H9 (cell line): ENCODE results near the gene FOLR1. TPM values are rescaled to one million over a fixed set of nuclear protein-coding genes. Genes with fewer than 3 reads are reported as not detected.

Experiments
- DNase-seq: peaks from one replicate; pipeline ENCODE4 v3.0.0-alpha.2; 2017
- H2AFZ ChIP-seq: one replicate; pipeline ENCODE4 v1.6.1; 2013; ENCODE audit warnings: mild to moderate bottlenecking, low read length, control low read depth, moderate library complexity
- H2AK5ac ChIP-seq: 2 replicates; pipeline ENCODE4 v1.6.1; 2013; ENCODE audit warnings: low read length, control low read depth, mixed read lengths; ENCODE audit not compliant: insufficient read length
- H2BK120ac ChIP-seq: one replicate; pipeline ENCODE4 v1.6.1; 2013; ENCODE audit warnings: low read depth, mild to moderate bottlenecking, low read length, control low read depth, inconsistent platforms; ENCODE audit not compliant: poor library complexity, severe bottlenecking
- H2BK12ac ChIP-seq: 2 replicates; pipeline ENCODE4 v1.6.1; 2013; ENCODE audit warnings: low read length, control low read depth, mixed read lengths, low read depth; ENCODE audit not compliant: insufficient read length
- H2BK15ac ChIP-seq: 2 replicates; pipeline ENCODE4 v1.6.1; 2013; ENCODE audit warnings: low read depth, low read length, control low read depth
- H2BK20ac ChIP-seq: one replicate; pipeline ENCODE4 v1.6.1; 2013; ENCODE audit warnings: low read depth, mild to moderate bottlenecking, low read length, control low read depth, inconsistent platforms; ENCODE audit not compliant: poor library complexity, severe bottlenecking
- H2BK5ac ChIP-seq: 2 replicates; pipeline ENCODE4 v1.6.1; 2013; ENCODE audit warnings: low read length, control low read depth, mixed read lengths; ENCODE audit not compliant: insufficient read length
- H3K14ac ChIP-seq: 2 replicates; pipeline ENCODE4 v1.6.1; 2013; ENCODE audit warnings: low read length, control low read depth; ENCODE audit not compliant: insufficient read depth
- H3K18ac ChIP-seq: 2 replicates; pipeline ENCODE4 v1.6.1; 2013; ENCODE audit warnings: low read depth, mild to moderate bottlenecking, mixed read lengths, low read length, control low read depth; ENCODE audit not compliant: insufficient read length
- H3K23ac ChIP-seq: 2 replicates; pipeline ENCODE4 v1.6.1; 2013; ENCODE audit warnings: low read length, control low read depth, mixed read lengths, low read depth; ENCODE audit not compliant: insufficient read length
- H3K23me2 ChIP-seq: 2 replicates; pipeline ENCODE4 v1.6.1; 2013; ENCODE audit warnings: low read depth, mild to moderate bottlenecking, mixed read lengths, low read length, control low read depth; ENCODE audit not compliant: insufficient read length, poor library complexity, severe bottlenecking
- H3K27ac ChIP-seq: 2 replicates; pipeline ENCODE4 v1.5.1; 2013; ENCODE audit warnings: low read length, control low read depth, mixed read lengths, low read depth; ENCODE audit not compliant: insufficient read length
- H3K27me3 ChIP-seq: 2 replicates; pipeline ENCODE4 v1.6.1; 2013; ENCODE audit warnings: low read length, control low read depth, inconsistent platforms; ENCODE audit not compliant: insufficient read depth
- H3K4ac ChIP-seq: 2 replicates; pipeline ENCODE4 v1.6.1; 2013; ENCODE audit warnings: low read depth, mild to moderate bottlenecking, control low read depth, inconsistent platforms, low read length, moderate library complexity
- H3K4me1 ChIP-seq: 2 replicates; pipeline ENCODE4 v1.6.1; 2013; ENCODE audit warnings: low read length, control low read depth, inconsistent platforms; ENCODE audit not compliant: insufficient read depth
- H3K4me2 ChIP-seq: 2 replicates; pipeline ENCODE4 v1.6.1; 2013; ENCODE audit warnings: low read length, control low read depth, mixed read lengths; ENCODE audit not compliant: insufficient read length, insufficient read depth
- H3K56ac ChIP-seq: 2 replicates; pipeline ENCODE4 v1.6.1; 2013; ENCODE audit warnings: low read depth, mild to moderate bottlenecking, mixed read lengths, low read length, control low read depth; ENCODE audit not compliant: insufficient read length
- H3K79me1 ChIP-seq: 2 replicates; pipeline ENCODE4 v1.6.1; 2013; ENCODE audit warnings: low read depth, mild to moderate bottlenecking, moderate library complexity, low read length, control low read depth, inconsistent platforms; ENCODE audit not compliant: insufficient read depth, poor library complexity, severe bottlenecking
- H3K79me2 ChIP-seq: 2 replicates; pipeline ENCODE4 v1.6.1; 2013; ENCODE audit warnings: low read length, control low read depth, inconsistent platforms; ENCODE audit not compliant: insufficient read depth
- H3K9ac ChIP-seq: 2 replicates; pipeline ENCODE4 v1.6.1; 2013; ENCODE audit warnings: low read length, control low read depth, mixed read lengths; ENCODE audit not compliant: insufficient read length; ENCODE audit errors: extremely low read depth
- H3K9me3 ChIP-seq: one replicate; pipeline ENCODE4 v1.6.1; 2013; ENCODE audit warnings: low read depth, low read length, inconsistent platforms; ENCODE audit not compliant: control insufficient read depth
- H3T11ph ChIP-seq: one replicate; pipeline ENCODE4 v1.6.1; 2013; ENCODE audit warnings: mild to moderate bottlenecking, low read length, control low read depth, inconsistent platforms
- H4K20me1 ChIP-seq: one replicate; pipeline ENCODE4 v1.6.1; 2013; ENCODE audit not compliant: control insufficient read depth, insufficient read length, insufficient read depth
- H4K5ac ChIP-seq: 2 replicates; pipeline ENCODE4 v1.6.1; 2013; ENCODE audit warnings: low read depth, mild to moderate bottlenecking, mixed read lengths, low read length, control low read depth; ENCODE audit not compliant: insufficient read length
- H4K8ac ChIP-seq: replicated peaks from 2 replicates; pipeline ENCODE4 v1.6.1; 2013; ENCODE audit warnings: low read length, control low read depth, mixed read lengths, low read depth; ENCODE audit not compliant: insufficient read length
- H4K91ac ChIP-seq: 2 replicates; pipeline ENCODE4 v1.6.1; 2013; ENCODE audit warnings: low read depth, mild to moderate bottlenecking, moderate library complexity, mixed read lengths, low read length, control low read depth; ENCODE audit not compliant: insufficient read length
- H3K27ac Mint-ChIP-seq, 3 experiments: 2 replicates in 2 of 3; 3 replicates in 1 of 3; pipeline ENCODE4 v1.8.0; 2020 to 2021; ENCODE audit warnings: mixed read lengths in 3 of 3, mild to moderate bottlenecking in 1 of 3, moderate library complexity in 1 of 3
- H3K27me3 Mint-ChIP-seq: 2 replicates; pipeline ENCODE4 v1.8.0; 2021; ENCODE audit warnings: low read depth, mild to moderate bottlenecking, moderate library complexity, mixed read lengths
- H3K36me3 Mint-ChIP-seq, 3 experiments: 2 replicates in 2 of 3; 3 replicates in 1 of 3; pipeline ENCODE4 v1.8.0; 2020 to 2021; ENCODE audit warnings: low read depth in 3 of 3, mixed read lengths in 3 of 3; ENCODE audit not compliant: insufficient read depth in 1 of 3
- H3K4me1 Mint-ChIP-seq, 2 experiments: 2 replicates each; pipeline ENCODE4 v1.8.0; 2020; ENCODE audit warnings: mixed read lengths in 2 of 2
- H3K4me3 Mint-ChIP-seq, 2 experiments: 2 replicates in 1 of 2; 3 replicates in 1 of 2; pipeline ENCODE4 v1.8.0; 2020 to 2021; ENCODE audit warnings: mild to moderate bottlenecking in 2 of 2, mixed read lengths in 2 of 2, moderate library complexity in 1 of 2
- H3K9me3 Mint-ChIP-seq, 2 experiments: 2 replicates in 1 of 2; 3 replicates in 1 of 2; pipeline ENCODE4 v1.8.0; 2020; ENCODE audit warnings: mild to moderate bottlenecking in 2 of 2, mixed read lengths in 2 of 2, moderate library complexity in 1 of 2
- WGBS: extraction: QIAGEN DNeasy Blood & Tissue Kit; methylation state at CpG from one replicate; pipeline ENCODE4 v1.1.7; 2013; ENCODE audit warnings: missing lambda C conversion rate, low lambda C conversion rate, mixed read lengths; ENCODE audit not compliant: insufficient read length; ENCODE audit errors: extremely low coverage; 5-methylcytosine and 5-hydroxymethylcytosine counted together
- total RNA-seq: library from RNA; stranded (reverse); gene quantifications from 2 replicates; pipeline ENCODE4 v1.2.1, GENCODE V29; 2021
- TF ChIP-seq, protein P1 (sequence below): fragments of 200-600 bp; sonication (generic); conservative IDR thresholded peaks from 3 replicates; pipeline ENCODE4 v1.8.0; 2021; ENCODE audit warnings: antibody characterized with exemption, mild to moderate bottlenecking

Gene FOLR1
- total RNA-seq, 1 experiment from 2014 or later, result 0.92 TPM

DNA sequence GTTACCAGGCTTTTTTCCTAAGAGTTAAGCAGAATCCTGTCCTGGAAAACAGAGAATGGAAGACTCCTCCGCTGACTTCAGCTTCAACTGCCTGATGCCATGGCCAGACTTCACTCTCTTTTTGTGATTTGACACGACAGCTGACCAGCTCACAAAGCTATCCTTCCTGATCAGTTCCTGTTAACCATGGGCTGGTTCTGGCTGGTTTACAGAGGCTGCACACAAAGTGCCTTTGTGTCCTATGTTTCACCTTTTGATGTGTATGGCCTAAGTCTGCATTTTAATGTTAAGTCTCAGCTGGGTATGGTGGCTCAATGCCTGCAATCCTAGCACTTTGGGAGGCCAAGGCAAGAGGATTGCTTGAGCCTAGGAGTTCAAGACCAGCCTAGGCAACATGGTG is 45.3 kb upstream of the FOLR1 start:
- Mint-ChIP-seq H3K36me3 (no peaks in the 10 kb centered on the region; a peak in 1 of 7 replicates), H3K4me3 (no peak overlapping the region), H3K27me3 (peaks cover 10% of the 10 kb centered on the region), H3K27ac (no peak overlapping the region), H3K9me3 (peaks cover 0 to 5% of the 10 kb centered on the region in 2 experiments; a peak in 3 of 5 replicates), H3K4me1 (peaks cover 0 to 3% of the 10 kb centered on the region in 2 experiments; a peak in 1 of 4 replicates)
- Histone ChIP-seq H2AK5ac (no peak overlapping the region), H3K23ac (no peak overlapping the region), H3K4me2 (no peak overlapping the region), H3T11ph (no peak overlapping the region), H4K8ac (no peak overlapping the region), H3K14ac (no peak overlapping the region), H4K20me1 (no peaks in the 10 kb centered on the region), H3K27me3 (no peaks in the 10 kb centered on the region), H4K91ac (no peak overlapping the region), H2BK5ac (no peak overlapping the region), H3K4me1 (no peaks in the 10 kb centered on the region), H4K5ac (no peak overlapping the region), H3K18ac (no peak overlapping the region), H2BK12ac (no peak overlapping the region), H2BK20ac (no peak overlapping the region), H3K27ac (no peak overlapping the region), H3K23me2 (no peaks in the 10 kb centered on the region), H2BK120ac (no peak overlapping the region), H3K79me2 (no peaks in the 10 kb centered on the region), H3K79me1 (no peaks in the 10 kb centered on the region), H2AFZ (no peak overlapping the region), H3K56ac (no peak overlapping the region), H3K4ac (no peak overlapping the region), H3K9ac (no peak overlapping the region), H2BK15ac (no peak overlapping the region), H3K9me3 (no peaks in the 10 kb centered on the region)
- DNase-seq, result no peak
- TF ChIP-seq, protein P1, sequence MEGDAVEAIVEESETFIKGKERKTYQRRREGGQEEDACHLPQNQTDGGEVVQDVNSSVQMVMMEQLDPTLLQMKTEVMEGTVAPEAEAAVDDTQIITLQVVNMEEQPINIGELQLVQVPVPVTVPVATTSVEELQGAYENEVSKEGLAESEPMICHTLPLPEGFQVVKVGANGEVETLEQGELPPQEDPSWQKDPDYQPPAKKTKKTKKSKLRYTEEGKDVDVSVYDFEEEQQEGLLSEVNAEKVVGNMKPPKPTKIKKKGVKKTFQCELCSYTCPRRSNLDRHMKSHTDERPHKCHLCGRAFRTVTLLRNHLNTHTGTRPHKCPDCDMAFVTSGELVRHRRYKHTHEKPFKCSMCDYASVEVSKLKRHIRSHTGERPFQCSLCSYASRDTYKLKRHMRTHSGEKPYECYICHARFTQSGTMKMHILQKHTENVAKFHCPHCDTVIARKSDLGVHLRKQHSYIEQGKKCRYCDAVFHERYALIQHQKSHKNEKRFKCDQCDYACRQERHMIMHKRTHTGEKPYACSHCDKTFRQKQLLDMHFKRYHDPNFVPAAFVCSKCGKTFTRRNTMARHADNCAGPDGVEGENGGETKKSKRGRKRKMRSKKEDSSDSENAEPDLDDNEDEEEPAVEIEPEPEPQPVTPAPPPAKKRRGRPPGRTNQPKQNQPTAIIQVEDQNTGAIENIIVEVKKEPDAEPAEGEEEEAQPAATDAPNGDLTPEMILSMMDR, result no peak
- no CpG with 5 or more reads among the region's 2 CpGs for WGBS
